ENCODE measurements around the gene SNX5. TPM values are rescaled to one million over a fixed set of nuclear protein-coding genes. Genes with fewer than 3 reads are reported as not detected.
A peak's percentile ranks its signal among the peaks of the same experiment; 100 is the strongest.

SNX5 gene
- total and polyA plus RNA-seq, 9 of the 15 experiments (the other 6 are each of a cell fraction or from before 2014, with no cell fraction given) = 53.5 to 276 (median 160) TPM

GRCh38 chr20:17896193-17896723 lies 72.3 kb downstream of the SNX5 start (continued):
- peak; percentile 68 for TF ChIP-seq RAD51 (IDR thresholded peaks at IDR 0.05; ENCODE audit: borderline replicate concordance, low read depth)
- TF ChIP-seq HMGXB4 (CRISPR knock-in tag; IDR thresholded peaks at IDR 0.05) = no peak
- TF ChIP-seq RERE (CRISPR knock-in tag; IDR thresholded peaks at IDR 0.05; ENCODE audit: borderline replicate concordance) = no peak
- no peak for TF ChIP-seq RFX7 (CRISPR knock-in tag; IDR thresholded peaks at IDR 0.05)
- no peak for TF ChIP-seq MBD2 (IDR thresholded peaks at IDR 0.05; ENCODE audit: borderline replicate concordance, low read depth)
- peak; percentile 87 for TF ChIP-seq ESRRA (IDR thresholded peaks at IDR 0.05; ENCODE audit: borderline replicate concordance, low read depth)
- no peak for TF ChIP-seq ZBTB9 (CRISPR knock-in tag; IDR thresholded peaks at IDR 0.05)
- TF ChIP-seq ARID1B (IDR thresholded peaks at IDR 0.05) = peak; percentile 14; the same call in 1 of the 2 replicates
- TF ChIP-seq KAT7 (CRISPR knock-in tag; IDR thresholded peaks at IDR 0.05; ENCODE audit: borderline replicate concordance) = no peak
- no peak for TF ChIP-seq ZNF551 (CRISPR knock-in tag; IDR thresholded peaks at IDR 0.05)
- peak; percentile 84 for TF ChIP-seq SOX6 (IDR thresholded peaks at IDR 0.05)

Data from K562 (cell line).